Suprapubic skin (tissue), 3 donors: ENCODE results near the gene PLCXD3.

Source experiments
- EP300 ChIP-seq: sonication (generic); formaldehyde crosslinking; IDR thresholded peaks from one replicate; pipeline ENCODE4 v1.6.1; 2017; ENCODE audit warnings: antibody characterized with exemption
- POLR2A ChIP-seq, 2 donors: fragments of 450-650 bp; IDR thresholded peaks; one replicate each; pipeline ENCODE4 v1.6.1; 2017; ENCODE audit warnings: antibody characterized with exemption in 2 of 2, mild to moderate bottlenecking in 2 of 2, moderate library complexity in 2 of 2
- TF ChIP-seq, protein P1 (sequence below), 2 donors: fragments of 200-600 bp in 1 of 2; fragments of 450-650 bp in 1 of 2; sonication (generic) in 1 of 2; IDR thresholded peaks; one replicate each; pipeline ENCODE4 v1.5.1; 2016 to 2019; ENCODE audit warnings: antibody characterized with exemption in 2 of 2, mild to moderate bottlenecking in 1 of 2, moderate library complexity in 1 of 2

DNA sequence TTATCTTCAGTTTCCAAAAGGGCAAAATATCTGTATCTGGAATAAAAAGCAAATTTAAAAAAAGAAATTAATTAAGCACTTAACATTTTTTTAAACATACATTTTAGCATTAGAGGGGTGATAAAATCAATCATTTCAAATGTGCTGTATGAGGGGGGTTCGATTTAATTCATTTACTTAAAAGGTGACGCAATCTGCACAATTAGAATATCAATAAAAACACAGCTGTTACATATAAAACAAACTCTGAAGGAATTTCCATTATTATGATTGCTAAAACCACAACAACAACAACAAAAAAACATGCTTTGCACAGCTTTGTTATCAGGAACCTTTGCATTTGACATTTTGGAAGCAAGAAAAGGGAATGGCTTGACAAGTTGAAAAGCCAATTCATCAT, 225.5 kb downstream of the PLCXD3 start:
- TF ChIP-seq EP300 (no peak), POLR2A (IDR thresholded peaks at IDR 0.05) (no peak)
- TF ChIP-seq, protein P1, sequence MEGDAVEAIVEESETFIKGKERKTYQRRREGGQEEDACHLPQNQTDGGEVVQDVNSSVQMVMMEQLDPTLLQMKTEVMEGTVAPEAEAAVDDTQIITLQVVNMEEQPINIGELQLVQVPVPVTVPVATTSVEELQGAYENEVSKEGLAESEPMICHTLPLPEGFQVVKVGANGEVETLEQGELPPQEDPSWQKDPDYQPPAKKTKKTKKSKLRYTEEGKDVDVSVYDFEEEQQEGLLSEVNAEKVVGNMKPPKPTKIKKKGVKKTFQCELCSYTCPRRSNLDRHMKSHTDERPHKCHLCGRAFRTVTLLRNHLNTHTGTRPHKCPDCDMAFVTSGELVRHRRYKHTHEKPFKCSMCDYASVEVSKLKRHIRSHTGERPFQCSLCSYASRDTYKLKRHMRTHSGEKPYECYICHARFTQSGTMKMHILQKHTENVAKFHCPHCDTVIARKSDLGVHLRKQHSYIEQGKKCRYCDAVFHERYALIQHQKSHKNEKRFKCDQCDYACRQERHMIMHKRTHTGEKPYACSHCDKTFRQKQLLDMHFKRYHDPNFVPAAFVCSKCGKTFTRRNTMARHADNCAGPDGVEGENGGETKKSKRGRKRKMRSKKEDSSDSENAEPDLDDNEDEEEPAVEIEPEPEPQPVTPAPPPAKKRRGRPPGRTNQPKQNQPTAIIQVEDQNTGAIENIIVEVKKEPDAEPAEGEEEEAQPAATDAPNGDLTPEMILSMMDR (IDR thresholded peaks at IDR 0.05) = no peak
